IMR-90 (cell line): ENCODE data around the gene CD96.

Experiments
- CEBPB ChIP-seq: IDR thresholded peaks from 2 replicates; pipeline ENCODE4 v1.6.1; 2012; ENCODE audit warnings: low read depth, low read length, improper control_type of control experiment
- CHD1 ChIP-seq: IDR thresholded peaks from 2 replicates; pipeline ENCODE4 v1.6.1; 2012; ENCODE audit warnings: low read depth, low read length, improper control_type of control experiment
- CTCF ChIP-seq: conservative IDR thresholded peaks from 2 replicates; pipeline ENCODE4 v1.5.1; 2012; ENCODE audit warnings: mild to moderate bottlenecking, low read depth, low read length, improper control_type of control experiment
- MXI1 ChIP-seq: IDR thresholded peaks from 2 replicates; pipeline ENCODE4 v1.6.1; 2012; ENCODE audit warnings: low read depth, mild to moderate bottlenecking, low read length, moderate library complexity, borderline replicate concordance
- POLR2A ChIP-seq: IDR thresholded peaks from 2 replicates; pipeline ENCODE4 v1.6.1; 2012; ENCODE audit warnings: mild to moderate bottlenecking, low read depth, low read length
- RAD21 ChIP-seq: IDR thresholded peaks from 2 replicates; pipeline ENCODE4 v1.6.1; 2012; ENCODE audit warnings: low read length, improper control_type of control experiment
- TF ChIP-seq, protein P1 (sequence below): fragments of 150-350 bp; IDR thresholded peaks from 2 replicates; pipeline ENCODE4 v1.6.1; 2017; ENCODE audit warnings: mild to moderate bottlenecking, antibody characterized with exemption, low read length, low read depth

DNA sequence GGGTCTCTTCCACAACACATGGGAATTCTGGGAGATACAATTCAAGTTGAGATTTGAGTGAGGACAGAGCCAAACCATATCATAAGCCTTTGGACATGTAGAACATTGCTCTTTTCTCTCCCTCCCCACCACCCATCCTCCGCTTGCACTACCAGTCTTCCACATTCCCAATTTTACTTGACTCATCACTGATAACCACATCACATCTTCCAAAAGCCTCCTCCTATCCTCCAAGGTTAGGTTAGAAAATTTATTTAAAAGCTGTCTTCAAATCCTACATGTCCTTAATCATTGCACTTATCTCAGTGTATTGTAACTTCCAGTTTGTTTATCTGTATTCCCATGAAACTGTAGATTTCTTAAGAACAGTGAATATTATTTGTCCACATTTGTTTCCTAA is 42.7 kb downstream of the CD96 start:
- TF ChIP-seq, protein P1, sequence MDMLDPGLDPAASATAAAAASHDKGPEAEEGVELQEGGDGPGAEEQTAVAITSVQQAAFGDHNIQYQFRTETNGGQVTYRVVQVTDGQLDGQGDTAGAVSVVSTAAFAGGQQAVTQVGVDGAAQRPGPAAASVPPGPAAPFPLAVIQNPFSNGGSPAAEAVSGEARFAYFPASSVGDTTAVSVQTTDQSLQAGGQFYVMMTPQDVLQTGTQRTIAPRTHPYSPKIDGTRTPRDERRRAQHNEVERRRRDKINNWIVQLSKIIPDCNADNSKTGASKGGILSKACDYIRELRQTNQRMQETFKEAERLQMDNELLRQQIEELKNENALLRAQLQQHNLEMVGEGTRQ, result no peak
- TF ChIP-seq CTCF (no peak), POLR2A (no peak), CEBPB (no peak), RAD21 (no peak), CHD1 (no peak), MXI1 (no peak)
